ENCODE measurements around the gene SAMD13.

Gene SAMD13

DNA sequence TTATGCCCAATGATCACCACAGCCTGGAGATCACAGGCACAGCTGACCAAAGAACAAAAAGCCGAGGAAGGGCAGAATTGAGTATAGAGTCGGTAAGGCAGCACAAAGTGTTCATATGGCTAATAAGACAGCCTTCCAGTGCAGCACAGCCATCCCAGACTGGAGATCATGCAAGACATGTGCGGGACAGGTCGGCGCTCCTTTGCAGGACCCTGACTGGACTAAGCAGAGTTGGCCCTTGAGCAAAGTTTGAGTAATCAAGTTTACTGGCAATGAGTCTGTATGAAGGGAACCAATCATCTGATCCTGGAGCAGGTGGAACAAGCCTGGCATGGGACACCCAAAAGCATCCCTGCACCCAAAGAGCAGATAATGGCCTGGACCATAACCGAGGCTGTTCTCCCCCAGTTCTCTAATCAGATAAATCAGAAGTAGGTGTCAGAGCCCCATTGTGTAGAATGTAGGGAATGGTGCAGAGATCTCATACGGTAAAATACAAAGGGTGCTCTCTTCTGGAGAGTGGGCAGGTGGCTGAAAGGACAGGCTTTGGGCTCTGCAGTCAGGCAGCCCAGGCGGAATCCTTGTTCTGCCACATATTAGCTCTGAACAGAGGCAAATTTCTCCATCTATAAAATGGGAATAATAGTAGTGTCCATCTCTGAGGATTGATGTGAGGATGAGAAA, 86.1 kb downstream of the SAMD13 start:
- TF ChIP-seq POLR2AphosphoS5 (IDR thresholded peaks at IDR 0.05; ENCODE audit: low read depth, low read length): no peak
- TF ChIP-seq TAF1 (IDR thresholded peaks at IDR 0.05; ENCODE audit: low read depth, low read length): no peak
- TF ChIP-seq SPI1 (IDR thresholded peaks at IDR 0.05; ENCODE audit: low read depth, low read length): no peak
- no peak for TF ChIP-seq POU2F2 (IDR thresholded peaks at IDR 0.05; ENCODE audit: low read depth, low read length)
- TF ChIP-seq POLR2A (IDR thresholded peaks at IDR 0.05; ENCODE audit: low read depth, low read length): no peak
- no peak for TF ChIP-seq PAX5 (IDR thresholded peaks at IDR 0.05; ENCODE audit: insufficient read depth, low read length, severe bottlenecking)
- FAIRE-seq (no peak), DNase-seq (ENCODE audit: insufficient read length, low spot score) (no peak)

DNA sequence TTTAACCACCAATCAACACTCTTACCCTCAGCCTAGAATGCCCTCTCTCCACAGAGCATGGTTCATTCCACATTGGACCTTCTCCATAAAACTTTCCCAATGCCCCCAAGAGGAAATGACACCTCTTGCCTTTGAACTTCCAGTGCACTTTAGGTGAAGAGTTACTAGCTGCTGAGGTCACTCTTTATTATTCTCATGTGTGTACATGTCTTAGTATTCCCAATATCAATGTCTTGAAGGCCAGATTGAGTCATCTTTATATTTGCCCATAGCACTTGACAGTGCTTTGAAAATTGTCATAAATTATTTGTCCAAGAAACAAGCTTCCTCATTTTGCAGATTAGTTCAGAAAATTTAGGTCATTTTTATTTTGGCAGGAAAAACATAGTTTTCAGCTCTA, 88.7 kb downstream of the SAMD13 start:
- DNase-seq (ENCODE audit: insufficient read length, low spot score): no peak
- no peak for FAIRE-seq
- TF ChIP-seq TAF1 (IDR thresholded peaks at IDR 0.05; ENCODE audit: low read depth, low read length): no peak
- no peak for TF ChIP-seq SPI1 (IDR thresholded peaks at IDR 0.05; ENCODE audit: low read depth, low read length)
- TF ChIP-seq PAX5 (IDR thresholded peaks at IDR 0.05; ENCODE audit: insufficient read depth, low read length, severe bottlenecking): no peak
- TF ChIP-seq POU2F2 (IDR thresholded peaks at IDR 0.05; ENCODE audit: low read depth, low read length): no peak
- no peak for TF ChIP-seq POLR2AphosphoS5 (IDR thresholded peaks at IDR 0.05; ENCODE audit: low read depth, low read length)
- TF ChIP-seq POLR2A (IDR thresholded peaks at IDR 0.05; ENCODE audit: low read depth, low read length): no peak

DNA sequence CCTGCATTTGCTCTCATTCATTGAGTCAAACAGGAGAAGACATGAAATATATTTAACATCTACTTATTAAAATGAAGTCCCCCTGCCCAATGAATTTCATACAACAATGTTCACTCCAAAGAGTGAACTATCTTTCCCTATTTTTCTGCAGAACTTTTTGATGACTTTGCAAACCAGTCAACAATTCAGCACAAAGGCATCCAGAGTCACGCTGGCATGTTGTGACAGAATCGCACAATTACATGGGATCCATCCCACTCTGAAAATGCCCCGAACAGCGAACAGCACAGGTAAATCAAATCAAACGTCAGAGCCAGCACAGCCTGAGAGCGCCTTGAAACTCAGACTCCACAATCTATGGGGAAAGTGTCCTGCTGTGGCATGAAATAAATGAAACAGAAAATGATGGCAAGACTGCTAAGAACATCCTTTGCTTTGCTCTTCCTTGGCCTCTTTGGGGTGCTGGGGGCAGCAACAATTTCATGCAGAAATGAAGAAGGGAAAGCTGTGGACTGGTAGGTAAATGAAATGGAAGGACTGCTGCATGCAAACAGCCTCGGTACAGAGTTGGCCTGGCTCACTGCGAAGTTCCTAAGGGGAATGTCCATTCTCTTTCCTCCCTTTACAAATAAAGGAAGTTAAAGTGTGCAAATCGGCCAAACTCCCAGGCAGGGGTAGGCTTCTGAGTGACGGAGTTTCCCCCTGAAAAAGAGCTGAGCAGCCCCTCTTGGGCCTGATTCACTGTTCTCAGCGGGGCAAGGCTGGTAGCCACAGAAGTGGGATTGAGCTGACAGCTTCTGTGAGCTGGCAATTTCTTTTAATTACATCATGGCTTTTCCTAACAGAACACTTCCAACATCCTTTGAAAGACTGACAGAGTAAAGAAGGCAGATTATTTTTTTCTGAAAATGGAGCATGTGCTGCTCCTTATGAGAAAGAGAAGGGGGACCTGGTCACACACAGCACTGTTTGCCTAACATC, 97.0 kb downstream of the SAMD13 start, which contains the start of gene DNASE2B:
Gene DNASE2B (plus strand): TSS at position 310 of the 981 bp plus-strand sequence. CDS start 81 bp downstream, at position 391.
- no peak for FAIRE-seq
- no peak for DNase-seq (ENCODE audit: insufficient read length, low spot score)

More for the DNA sequence above, 97.0 kb downstream of the SAMD13 start, which contains the start of gene DNASE2B:
- no peak for TF ChIP-seq TAF1 (IDR thresholded peaks at IDR 0.05; ENCODE audit: low read depth, low read length)
- TF ChIP-seq PAX5 (IDR thresholded peaks at IDR 0.05; ENCODE audit: insufficient read depth, low read length, severe bottlenecking): no peak
- TF ChIP-seq POLR2A (IDR thresholded peaks at IDR 0.05; ENCODE audit: low read depth, low read length): no peak
- TF ChIP-seq POU2F2 (IDR thresholded peaks at IDR 0.05; ENCODE audit: low read depth, low read length): no peak
- no peak for TF ChIP-seq SPI1 (IDR thresholded peaks at IDR 0.05; ENCODE audit: low read depth, low read length)
- TF ChIP-seq POLR2AphosphoS5 (IDR thresholded peaks at IDR 0.05; ENCODE audit: low read depth, low read length): no peak
